GM18520 (cell line): Measurements from ENCODE around the gene TMEM163.

Source experiments
- ATAC-seq: cut with Tn5 transposase; IDR thresholded peaks from one replicate; pipeline ENCODE4 v1.9.1; 2021; ENCODE audit not compliant: unreplicated experiment

The TMEM163 gene

DNA sequence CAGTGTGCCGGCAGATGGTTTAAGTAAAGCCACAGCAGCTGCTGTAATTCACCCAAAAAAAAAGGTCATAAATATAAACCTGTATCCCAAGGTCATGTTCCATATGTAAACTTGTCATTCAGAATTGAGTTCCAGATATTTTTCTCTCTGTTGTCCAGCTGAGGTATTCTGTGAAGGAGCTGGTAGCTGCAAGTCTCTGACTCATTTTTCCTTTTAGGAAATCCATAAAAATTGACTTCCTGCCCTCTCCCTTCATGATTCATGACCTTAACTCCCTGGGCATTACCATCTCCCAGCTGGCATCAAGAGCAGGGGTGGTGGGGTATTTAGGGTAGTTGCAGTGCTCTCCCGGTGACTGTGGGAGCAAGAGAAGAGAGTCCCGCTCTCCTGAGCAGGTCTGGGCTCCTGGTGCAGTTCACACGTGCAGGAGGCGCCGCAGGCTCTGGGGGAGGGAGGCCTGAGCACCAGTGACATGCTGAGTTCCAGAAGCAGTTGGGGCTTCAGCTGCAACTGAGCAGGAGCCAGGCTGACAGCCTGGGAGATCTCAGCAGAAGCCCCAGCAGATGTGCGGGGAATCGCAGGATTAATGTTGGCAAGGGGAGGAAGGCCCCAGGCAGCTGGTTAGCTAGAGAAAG lies 272.3 kb downstream of the TMEM163 start:
- ATAC-seq: no peak

DNA sequence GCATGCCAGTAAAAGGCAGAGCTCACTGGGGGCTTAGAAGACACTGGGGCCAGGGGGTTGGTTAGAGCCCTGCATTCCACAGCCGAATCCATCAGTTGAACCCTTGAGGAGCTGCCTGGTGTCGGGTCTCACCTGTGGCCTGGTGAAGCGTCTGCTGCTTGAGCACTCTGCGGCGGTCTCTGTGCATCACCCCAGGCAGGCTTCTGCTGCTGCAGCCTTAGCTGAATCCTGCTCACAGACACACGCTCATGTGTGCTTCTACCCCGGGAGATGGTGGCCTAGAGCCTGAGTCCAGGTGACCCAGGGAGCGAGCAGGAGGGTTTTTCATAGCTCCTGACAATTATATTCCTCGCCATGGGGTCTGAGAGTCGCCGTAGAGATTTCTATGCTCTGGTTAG lies 272.8 kb downstream of the TMEM163 start:
- no peak for ATAC-seq

DNA sequence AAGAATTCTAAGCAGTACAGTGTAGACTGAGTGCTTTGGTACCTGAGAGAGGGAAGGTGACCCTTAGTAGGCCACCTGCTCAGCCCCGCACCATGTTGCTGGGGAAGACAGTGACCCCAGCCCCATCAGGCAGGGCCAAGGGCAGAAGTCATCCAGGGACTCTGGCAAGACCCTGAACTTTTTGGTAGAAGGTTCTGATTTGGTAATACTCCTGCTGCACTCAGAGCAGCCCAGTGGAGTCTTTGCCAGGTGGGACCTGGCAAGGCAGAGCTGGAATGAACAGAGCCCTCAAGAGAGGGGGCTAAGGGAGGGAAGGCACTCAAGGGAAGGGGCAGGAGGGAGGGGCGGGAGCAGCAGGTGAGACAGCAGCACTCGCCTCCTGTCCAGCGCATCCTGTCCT lies 273.7 kb downstream of the TMEM163 start:
- ATAC-seq: no peak

DNA sequence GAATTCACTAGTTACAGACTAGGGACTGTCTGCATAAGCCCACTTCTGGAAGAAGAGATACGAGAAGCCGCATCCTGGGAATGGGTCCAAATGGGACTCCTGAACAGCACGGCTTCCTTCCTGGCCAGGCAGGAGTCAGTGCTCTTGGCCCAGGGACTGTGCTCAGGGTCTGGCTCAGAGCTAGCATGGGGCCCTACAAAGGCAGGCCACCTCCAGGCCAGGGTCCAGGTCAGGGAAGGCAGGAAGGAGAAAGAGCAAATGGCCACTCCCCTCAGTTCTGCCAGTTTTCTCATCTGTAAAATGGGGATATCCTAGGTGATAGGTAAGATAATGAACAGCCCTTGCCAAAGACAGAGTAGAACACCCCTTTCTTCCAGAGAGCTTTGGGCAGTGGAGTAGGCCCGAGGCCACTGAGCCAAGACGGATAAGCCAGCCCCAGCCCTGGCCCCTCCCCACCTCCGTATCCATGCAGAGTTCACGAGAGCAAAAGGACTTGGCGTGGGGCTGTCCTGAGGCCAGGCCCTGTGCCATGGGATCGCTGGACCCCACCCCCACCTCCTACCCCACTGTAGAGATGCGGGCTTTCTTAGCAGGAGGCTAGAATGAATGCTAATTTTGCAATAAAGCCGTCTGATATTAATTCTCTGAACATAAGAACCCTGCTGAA lies 274.9 kb downstream of the TMEM163 start:
- ATAC-seq: no peak

DNA sequence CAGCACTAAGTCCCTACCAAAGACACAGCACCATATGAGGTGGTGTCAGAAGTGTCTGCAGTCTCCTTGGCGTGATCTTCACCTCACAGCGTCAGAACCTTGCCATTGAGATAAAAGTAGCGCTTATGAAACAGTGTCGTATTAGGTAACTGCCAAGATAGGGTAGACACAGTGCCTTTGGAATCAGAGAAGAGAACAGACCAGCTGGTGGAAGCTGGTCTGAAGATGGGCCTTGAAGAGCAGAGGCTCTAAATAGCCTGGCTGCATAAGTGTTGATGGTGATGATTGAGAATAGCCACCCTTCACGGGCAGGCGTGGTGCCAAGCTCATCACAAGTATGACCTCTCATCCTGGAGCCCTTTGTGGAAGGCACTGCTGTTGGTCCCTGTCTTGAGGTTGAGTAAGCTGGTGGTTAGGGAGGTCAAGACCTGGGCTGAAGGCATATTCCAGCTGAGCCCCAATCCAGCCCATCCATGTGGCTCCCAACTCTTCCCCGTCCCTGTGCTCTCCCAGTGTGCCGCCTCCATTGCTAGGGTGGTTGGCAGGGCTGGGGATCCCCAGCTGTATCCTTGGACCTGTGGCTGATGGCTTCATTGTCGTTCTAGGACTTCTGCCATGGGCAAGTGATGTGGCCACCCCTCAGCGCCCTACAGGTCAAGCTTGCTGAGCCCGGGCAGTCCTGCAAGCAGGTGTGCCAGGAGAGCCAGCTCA lies 277.5 kb downstream of the TMEM163 start:
- no peak for ATAC-seq

DNA sequence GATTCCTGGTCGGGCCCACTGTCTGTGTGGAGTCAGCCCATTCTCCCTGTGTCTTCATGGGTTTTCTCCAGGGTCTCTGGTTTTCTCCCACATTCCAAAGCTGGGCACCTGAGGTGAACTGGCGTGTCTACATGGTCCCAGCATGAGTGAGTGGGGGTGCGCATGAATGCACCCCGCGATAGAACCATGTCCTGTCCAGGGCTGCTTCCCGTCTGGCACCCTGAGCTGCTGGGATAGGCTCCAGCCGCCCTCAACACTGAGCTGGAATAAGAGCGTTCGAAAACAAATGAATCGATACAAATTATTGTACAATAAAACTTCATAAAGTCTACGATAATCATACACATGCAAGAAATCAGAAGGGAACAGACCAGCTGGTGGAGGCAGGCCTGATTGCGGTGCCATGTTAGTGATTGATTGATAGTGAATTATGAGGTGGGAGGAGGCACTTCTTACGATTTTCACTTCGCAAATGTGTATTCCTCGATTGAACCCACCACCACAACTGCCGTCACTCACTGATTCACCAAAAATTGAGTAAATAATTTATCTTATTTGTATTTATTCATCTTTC lies 278.4 kb downstream of the TMEM163 start:
- ATAC-seq: no peak

DNA sequence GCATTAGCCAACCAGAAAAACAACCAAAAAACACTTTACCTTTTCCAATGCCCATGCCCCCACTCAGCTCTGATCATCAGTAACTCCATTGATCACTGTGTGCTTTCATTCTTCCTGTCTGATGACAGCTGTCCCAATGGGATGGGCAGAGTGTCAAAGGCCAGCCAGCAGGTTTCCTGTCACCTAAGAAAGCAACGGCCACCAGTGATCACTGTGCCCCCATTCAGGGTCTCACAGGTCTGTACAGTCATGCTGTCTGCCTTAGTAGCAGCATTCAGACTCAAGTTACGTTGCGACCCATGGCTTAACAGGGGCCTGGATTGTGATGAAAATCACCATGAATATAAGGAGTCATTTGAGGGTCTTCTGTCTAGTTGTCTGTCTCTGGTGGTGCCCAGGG lies 280.4 kb downstream of the TMEM163 start:
- ATAC-seq: no peak

DNA sequence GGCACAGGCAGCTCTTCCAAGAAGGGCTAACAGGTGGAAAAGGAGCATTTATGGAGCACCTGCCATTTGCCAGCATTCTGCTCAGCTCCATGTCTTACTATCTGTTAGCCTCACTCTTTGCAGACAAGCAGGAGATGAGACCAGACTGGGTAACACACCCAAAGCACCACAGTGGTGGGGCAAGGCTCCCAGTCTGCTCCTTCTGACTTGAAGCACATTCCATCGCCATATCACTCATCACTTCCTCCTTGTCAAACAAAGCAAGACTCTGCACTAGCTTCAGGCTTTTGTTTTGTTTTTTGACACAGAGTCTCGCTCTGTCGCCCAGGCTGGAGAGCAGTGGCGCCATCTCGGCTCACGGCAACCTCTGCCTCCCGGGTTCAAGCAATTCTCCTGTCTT lies 282.1 kb downstream of the TMEM163 start:
- no peak for ATAC-seq

DNA sequence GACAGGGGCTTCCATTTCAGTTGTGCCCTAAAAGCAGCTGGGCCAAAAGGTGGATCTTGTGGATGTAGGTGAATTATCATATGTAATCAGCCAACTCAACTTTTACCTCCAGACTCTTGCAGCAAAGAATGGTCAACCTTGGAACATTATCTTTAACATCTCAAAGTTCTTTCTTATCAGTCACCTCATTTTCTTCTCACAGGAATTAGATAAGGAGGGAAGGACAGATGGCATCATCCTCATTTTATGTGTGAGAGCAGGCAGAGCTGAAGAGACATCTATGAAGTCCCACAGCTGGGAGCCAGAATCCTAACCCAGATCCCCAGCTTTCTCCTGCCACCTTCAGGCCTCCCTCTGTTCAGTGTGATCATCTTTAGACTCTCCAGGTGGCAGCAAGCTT lies 282.9 kb downstream of the TMEM163 start:
- ATAC-seq: no peak

DNA sequence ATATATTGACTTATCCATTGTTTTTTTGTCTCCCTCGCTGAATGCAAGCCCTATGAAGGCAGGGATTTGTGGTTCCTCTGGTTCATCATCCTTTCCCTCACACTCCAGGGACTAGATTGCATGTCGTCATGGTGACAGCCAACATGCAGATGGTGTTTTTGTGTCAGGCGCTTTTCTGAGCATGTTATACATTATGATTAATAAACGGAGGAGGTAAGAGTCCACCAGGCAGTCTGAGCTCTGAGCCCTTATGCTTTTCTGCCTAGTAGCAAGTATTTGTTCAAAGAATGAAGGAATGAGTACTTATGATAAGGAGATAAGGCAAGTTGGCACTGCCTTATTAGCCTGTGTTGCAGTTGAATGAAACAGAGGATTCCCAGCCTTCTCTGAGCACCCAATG lies 283.3 kb downstream of the TMEM163 start:
- ATAC-seq: no peak

DNA sequence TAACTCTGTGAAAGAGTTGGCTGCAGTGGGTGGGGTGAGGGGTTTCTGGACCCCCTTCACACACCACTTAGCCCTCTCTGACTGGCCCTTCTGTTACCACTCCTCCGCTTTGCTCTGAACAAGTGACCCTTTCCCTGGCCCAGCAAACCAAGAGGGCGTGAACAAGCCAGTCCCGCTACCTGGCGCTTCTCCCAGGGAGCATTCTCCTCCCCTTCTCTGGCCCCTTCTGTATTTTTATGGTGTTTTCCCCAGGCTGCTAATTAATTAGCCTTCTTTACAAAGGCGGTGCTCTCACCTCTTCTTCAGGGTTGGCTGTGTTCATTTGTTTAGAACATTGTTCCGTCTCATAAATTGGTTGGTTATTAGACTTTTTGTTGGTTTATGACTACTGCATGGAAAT lies 284.8 kb downstream of the TMEM163 start:
- ATAC-seq: no peak

DNA sequence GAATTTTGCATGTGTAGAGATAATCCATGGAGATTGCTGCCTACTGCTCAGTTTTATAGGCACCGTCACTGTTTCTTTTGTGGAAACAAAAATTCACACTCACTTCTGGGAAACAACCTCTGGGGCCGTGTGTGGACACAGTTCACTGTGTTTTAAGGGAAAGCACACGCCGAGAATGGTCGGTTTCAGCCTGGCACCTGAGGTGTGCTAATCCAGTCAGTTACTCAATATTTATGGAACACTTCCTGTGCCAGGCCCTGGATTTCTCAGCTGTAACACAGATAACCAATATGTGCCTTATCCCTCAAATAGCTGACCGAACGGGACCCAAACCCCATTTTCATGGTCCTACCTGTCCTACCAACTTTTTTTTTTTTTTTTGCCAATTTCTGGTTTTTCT lies 285.3 kb downstream of the TMEM163 start:
- no peak for ATAC-seq

DNA sequence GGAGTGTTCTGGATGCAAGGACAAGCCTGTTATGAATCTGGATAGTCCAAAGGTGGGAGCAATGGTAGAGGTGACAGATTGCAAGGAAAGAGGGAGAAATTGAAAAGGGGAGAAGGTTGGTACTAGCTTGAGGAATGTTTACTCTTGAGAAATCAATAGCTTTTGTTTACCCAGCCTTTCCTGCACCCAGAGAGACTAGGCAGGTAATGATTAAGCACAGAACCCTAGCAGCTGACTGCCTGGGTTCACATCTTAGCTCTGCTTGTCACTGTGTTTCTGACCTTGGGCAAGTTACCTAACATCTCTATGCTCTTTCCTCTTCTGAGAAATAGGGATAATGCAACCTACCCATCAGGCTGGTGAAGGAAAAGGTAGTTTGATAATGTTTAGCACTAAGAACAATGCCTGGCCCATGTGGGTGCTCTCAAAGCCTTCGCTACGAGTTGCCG lies 286.3 kb downstream of the TMEM163 start:
- no peak for ATAC-seq

DNA sequence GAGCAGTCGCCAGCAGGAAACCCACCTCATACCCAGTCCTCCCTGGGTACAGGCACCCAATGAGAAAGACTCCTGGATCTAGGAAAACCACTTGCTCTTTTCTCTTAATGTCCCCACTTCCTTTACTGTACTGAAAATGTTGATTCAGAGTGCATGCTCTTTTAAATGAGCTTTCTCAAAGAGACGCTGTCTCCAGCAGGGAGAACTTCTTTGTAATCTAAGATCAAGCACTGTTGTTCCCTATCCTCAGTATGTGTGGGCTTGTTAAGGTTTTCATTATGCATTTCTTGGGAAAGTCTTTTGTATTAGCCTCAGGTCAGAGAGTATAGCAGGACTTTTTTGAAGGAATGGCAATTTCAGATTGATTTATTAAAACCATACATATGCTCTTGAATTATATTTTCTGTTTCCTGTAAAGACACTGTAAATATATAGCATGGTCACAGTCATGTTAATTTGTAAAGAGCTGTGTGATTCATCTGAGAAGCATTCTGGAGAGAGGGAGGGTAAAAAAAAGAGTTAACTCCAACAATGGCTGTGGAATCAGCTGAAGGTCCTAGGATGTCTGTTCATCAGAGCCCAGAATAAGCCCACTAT lies 286.9 kb downstream of the TMEM163 start:
- no peak for ATAC-seq

DNA sequence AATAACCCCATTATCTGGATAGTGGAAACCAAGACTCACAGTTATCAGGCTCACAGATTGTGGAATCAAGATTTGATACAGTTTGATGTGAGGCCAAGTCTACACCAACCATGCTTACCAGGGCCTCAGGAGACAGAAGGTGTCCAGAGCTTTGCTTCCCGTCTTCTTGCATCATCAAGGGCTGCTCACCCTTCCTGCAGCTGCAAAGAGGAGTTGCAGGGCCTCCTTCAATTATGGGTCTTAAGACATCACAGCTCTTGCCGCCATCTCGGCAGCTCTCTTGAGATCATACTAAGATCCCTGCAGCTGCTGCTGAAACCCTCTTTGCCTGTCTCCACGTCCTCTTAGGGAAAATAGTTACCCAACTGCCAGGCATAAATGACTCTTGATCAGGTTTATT lies 288.9 kb downstream of the TMEM163 start:
- no peak for ATAC-seq

DNA sequence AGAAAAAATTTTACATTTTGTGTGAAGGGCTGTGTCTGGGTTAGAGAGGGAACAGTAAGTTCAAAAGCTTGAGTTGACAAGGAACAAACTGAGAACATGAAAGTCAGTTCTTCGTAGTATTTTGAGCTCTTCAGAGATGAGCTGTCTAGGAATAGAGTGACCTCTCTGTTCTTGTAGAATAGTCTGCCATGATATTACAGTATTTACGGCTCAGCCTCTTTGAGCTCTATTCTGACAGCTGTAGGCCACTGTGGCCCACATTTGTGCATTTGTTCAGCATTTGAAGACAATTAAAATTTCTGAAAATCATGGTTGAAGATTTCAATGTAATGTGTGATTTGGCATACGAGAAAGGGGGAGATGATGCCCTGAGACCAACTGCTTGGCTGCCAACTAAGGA lies 292.1 kb downstream of the TMEM163 start:
- ATAC-seq: no peak

DNA sequence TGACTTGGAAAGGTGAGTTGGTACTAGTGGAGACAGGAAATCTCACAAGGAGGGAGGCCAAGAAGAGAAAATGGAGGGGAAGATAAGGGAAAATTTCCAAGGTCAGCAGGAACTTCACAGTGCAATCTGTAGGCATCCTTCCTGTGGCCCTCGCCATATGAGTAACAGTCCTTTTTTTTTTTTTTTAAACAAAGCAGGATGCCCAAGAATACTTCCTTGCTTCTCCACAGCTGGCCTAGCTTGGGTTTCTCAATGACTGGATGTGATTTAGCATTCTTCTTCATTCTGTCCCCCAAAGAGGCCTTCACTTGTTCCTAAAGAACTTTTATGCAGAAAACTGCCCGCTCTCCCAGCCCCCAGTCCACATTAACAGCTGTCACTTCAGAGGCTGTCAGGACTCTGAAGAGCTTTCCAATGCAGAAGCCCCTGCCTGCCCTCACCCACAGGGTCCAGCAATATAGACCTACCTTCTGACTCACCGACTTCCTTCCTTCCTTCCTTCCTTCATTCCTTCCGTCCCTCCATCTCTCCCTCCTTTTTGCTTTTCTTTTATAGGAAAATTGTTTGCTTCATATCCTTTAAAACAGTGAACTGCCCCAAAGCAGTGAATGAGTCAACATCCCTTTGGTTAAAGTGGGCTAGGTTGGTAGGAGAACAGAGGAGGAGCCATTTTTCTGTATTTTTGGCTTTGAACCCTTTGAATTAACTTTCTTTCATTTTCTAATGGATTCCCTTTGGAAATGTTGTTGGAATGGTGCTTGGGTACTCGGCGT lies 292.9 kb downstream of the TMEM163 start:
- no peak for ATAC-seq

DNA sequence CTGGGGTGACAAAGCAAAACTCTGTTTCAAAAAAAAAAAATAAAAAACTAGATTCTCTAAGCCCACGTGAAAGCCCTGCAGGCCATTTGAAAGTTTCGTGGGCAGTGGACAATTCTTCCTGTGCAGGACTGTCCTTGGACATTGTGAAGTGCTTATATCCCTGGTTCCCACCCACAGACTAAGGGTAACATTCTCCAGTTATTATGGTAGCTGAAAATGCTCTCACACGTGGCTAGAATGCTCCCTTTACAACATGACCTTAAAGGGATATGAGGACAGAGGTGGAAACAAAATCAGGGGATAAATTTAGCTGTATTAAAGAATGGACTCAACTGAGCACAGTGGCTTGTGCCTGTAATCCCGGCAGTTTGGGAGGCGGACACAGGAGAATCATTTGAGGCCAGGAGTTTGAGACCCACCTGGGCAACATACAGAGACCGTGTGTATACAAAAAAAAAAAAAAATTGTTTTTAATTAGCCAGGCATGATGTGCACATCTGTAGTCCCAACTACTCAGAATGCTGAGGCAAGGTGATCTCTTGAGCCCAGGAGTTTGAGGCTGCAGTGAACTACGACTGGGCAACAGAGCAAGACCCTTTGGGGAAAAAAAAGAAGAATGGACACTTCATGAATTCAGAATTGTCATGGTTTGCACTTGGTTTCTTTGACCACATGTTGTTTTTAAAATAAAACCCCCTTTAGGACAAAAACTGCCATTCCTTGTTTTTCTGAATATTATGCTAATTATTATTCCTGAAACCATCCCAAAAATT lies 297.1 kb downstream of the TMEM163 start:
- ATAC-seq: no peak

DNA sequence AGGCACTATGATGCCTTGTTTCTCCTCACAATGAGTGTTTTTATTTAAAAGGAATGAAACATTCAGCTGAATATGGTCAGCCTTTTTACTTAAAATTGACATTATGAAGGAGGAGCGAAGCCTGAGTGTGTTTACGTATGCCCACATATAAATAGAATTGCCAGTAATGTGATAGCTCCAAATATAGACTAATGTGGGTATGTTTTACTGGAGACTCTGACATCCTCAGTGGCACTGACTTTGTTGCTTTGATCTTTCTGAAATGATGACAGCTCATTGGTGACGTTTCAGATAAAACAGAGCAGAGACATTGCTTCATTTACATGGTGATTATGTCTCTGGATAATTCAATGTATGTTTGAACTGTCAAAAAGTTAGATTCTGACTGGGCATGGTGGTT lies 297.9 kb downstream of the TMEM163 start:
- no peak for ATAC-seq

DNA sequence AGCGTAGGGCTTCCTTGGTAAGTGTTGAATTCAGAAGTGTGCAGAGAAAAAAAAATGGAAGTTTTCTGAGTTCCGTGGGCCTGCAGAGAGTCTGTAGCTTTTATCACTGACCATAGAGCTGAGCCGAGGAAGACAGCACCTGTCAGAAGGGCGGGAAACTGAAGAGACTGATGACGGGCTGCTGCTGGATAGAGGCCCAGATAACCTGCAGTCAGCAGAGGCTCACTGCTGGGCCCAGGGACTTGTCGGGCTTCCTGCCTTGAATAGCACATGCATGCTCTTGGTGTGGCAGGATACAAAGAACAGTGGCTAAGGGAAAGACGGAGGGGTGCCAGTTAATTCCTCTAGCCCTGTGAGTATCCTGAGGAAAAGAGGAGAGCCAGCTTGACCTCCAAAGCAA lies 298.5 kb downstream of the TMEM163 start:
- no peak for ATAC-seq
